UCSD-AML1 (cell line): ENCODE measurements around the gene MIF4GD.
"Not testable (repeated sequence)": the region's sequence is repeated elsewhere in the genome, so short reads cannot be mapped to it uniquely, and the experiment has no call there.

Experiments
- DNase-seq: peaks from one replicate; lab custom pipeline; 2025; ENCODE audit not compliant: unreplicated experiment; lab: John Stamatoyannopoulos, UW

Gene MIF4GD, protein sequence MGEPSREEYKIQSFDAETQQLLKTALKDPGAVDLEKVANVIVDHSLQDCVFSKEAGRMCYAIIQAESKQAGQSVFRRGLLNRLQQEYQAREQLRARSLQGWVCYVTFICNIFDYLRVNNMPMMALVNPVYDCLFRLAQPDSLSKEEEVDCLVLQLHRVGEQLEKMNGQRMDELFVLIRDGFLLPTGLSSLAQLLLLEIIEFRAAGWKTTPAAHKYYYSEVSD

DNA sequence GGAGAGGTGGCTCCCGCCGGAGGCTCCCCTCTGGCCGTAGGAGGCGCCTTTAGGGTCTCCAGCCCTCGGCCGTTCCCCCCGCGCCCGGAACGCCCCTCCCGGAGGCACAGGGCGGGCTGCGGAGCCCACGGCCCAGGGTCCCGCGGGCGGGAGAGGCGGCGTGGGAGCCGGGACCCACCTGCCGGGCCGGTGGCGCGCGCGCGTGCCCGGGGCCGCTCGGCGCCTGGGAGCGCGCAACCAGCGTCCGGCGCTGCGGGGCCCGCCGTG, at the start of gene MIF4GD:
MIF4GD (minus strand) TSS at position 266 of the 267 bp plus-strand sequence. CDS start 1,036 bp downstream, outside the sequence.
- DNase-seq: no peak

DNA sequence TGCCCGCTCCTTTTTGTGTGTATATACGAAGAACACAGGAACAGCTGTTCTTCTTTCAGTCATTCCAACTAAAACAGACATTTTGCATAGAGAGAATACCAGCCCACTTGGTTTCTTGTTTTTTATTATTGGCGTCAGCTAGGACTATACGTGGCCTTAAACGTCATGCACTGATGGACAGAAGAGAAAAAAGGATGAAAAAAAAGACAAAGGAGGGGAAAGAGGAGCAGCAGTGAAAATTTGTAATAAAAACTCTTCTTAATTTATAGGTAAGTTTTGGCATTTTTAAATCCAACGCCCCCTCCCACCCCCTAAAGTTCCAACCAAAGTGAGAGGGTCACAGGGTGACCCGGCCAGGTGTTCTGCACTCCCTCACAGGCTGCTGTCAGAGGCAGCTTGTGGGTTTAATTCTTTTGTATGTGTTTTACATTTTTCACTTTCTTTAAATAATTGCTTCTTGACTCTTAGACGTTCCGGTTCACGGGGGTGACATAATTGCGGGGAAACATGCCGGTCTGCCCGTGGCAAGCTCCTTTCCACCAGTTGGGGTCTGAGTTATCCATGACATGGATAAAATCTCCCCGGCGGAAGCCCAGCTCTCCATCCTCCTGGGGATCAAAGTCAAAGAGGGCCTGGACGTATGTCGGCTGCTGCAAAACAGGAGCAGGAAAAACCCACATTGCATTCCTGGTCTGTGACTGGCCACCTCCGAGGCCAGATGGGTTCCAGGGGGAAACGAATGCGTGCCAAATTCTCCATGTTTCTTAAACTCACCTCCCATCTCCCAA, 49.1 kb upstream of the MIF4GD start:
- DNase-seq: no peak

DNA sequence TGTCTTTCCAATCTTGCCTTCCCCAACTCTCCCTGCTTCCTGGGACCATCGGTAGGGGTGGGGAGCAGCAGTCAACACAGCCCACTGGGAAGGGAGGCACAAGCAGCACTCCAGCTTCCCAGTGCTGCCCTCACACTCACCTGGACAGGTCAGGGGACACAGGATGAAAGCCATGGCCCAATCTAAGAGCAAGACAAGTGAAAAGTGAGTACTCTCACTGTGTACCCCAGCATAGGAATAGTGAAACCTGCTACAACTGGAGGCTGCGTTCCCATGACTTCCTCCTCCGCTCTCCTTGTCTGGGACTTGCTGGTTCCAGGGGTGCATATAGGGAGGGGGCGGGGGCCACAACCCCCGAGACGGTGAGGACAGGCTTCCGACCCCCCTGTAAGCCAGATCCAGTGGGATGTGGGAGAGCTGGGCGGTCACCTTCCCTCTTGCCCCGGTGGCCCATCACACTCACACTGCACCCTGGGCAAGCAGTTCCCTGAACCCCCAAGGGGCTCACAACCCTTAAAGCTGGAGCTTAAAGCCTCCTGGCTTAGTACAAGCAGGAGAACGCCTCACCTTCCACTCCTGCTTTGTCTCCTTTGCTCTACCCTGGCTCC, 47.7 kb upstream of the MIF4GD start:
- no peak for DNase-seq

DNA sequence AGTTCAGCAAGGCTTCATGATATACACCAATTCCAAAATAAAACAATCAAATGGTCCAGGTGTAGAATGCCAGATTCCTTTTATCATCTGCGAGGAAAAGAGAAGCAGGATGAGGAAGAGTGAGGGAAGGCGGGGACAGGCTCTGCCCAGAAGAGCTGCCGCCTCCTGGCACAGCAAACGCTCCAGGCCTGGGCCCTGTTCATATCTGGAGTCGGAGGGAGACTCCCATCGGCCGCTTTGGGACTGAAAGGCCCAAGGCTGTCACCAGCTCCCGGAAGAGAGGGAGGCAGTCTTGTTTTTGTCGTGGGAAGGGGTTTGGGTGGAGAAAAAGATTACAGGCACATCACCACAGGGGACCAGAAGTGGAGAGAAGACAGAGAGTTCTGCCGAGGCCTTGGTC, 47.2 kb upstream of the MIF4GD start:
- DNase-seq: no peak

DNA sequence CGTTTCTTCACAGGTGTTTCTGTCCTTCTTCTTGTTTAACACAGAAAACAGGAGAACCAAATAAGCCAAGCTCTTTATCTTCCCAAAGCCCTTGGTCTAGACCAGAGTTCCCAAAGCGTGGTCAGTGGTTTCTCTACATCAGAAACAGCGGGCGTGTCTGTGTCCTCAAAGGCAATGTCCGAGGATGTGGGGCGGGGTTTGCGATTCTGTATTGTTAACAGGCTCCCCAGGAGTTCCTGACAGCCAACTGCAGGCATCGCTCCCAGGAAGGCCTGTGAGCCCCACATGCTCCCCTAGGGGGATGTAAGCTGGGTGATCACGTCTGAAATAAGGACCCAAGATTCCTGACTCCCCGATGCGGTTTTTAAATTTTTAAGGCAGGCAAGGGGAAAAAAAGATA, 46.6 kb upstream of the MIF4GD start:
- peak; percentile 36 for DNase-seq

DNA sequence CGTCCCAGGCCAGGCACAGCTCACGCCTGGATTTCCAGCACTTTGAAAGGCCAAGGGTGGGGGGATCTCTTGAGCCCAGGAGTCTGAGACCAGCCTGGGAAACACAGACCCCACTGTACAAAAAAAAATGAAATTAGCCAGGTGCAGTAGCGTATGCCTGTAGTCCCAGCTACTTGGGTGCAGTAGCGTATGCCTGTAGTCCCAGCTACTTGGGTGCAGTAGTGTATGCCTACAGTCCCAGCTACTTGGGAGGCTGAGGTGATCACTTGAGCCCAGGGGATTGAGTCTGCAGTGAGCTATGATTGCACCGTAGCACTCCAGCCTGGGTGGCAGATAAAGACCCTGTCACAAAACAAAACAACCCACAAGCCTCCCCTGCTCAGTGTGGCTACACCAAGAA, 45.2 kb upstream of the MIF4GD start:
- no peak for DNase-seq

DNA sequence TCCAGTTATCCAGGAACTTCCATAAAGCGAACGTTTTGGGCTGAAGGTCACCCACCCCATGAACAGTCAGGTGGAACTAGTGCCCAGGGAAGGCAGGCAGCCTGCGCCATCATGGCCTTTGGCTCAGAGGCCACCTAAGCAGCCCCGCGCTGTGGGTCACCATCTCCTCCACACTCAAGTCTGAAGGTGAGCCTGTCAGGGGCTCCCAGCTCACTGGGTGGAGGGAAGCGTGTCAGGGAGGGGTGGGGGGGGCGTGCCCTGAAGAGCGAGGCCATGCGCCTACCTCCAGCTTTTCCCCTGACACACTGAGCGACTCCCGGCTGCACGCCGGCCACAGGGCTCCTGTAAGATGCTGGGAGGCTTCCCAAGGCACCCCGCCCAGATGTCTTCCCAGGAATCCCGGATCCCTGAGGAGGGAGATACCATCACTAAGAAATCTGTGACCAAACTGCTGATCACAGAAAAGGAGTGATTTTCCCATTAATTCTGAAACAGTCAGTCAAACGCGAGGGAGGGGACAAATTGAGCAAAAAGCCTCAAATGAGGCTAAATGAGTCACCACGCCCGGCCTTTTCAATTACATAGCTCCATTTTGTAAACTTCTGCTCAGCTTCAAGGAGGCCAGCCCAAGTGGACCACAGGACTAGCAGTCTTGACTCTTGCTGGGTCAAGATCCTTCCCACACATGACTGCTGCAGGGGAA, 44.7 kb upstream of the MIF4GD start:
- no peak for DNase-seq

DNA sequence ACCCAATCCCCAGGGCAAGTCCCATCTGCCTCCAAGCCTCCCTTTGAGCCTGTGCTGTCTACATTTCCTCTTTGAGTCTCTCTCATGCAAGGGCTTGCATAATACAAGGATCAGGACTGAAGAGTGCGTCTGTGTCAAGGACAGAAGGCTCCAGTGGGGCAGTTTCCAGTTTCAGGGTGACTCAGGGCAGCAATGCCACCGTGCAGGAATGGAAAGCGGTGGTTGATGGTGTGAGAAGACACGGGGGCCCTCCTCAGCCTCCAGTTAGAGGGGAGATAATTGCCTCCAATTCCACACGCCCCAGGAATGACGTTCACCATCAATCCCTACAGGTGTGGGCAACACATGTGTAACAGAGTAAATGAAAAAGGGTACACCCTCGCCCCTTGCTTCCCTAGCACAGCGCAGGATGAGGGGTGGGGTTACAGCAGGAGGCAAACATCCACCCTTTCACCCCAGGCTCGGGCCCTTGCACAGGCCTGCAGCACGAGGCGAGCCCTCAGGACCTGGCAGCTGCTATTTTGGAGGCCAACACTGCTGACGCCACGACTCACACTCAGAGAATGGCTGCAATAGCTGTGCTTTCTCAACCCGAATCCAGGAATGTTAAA, 43.0 kb upstream of the MIF4GD start:
- DNase-seq: no peak

DNA sequence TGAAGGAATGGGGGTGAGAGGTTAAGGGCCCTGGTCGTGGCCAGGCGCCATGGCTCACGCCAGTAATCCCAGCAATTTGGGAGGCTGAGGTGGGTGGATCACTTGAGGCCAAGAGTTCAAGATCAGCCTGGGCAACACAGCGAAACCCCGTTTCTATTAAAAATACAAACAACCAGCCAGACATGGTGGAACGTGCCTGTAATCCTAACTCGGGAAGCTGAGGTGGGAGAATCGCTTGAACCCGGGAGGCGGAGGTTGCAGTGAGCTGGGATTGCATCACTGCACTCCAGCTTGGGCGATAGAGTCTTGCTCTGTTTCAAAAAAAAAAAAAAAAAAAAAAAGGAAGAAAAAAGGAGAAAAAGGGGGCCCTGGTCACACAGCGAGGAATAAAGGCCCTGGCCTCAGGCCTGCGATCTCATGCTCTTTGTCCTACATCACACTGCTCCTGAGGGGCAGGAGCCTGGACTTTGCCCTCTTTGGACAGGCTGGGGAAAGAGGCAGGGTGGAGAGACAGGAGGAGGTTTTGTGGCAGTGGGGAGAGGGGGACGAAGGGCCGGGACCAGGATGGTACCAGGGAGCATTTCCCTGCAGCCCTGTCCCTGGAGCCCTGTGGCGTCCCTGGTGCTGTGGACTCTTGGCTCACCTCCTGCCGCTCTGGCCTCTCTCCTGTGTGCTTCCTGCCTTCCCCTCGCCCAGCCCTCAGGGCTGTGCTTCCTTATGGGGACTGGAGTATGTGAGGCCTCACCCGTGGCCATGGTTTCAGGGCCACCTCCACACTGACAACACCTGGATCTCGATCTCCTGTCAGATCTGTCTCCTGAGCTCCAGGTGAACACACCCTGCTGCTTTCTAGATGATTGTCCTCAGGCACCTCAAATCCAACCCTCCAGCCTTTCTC, 38.0 kb upstream of the MIF4GD start:
- DNase-seq: peak; percentile 36

DNA sequence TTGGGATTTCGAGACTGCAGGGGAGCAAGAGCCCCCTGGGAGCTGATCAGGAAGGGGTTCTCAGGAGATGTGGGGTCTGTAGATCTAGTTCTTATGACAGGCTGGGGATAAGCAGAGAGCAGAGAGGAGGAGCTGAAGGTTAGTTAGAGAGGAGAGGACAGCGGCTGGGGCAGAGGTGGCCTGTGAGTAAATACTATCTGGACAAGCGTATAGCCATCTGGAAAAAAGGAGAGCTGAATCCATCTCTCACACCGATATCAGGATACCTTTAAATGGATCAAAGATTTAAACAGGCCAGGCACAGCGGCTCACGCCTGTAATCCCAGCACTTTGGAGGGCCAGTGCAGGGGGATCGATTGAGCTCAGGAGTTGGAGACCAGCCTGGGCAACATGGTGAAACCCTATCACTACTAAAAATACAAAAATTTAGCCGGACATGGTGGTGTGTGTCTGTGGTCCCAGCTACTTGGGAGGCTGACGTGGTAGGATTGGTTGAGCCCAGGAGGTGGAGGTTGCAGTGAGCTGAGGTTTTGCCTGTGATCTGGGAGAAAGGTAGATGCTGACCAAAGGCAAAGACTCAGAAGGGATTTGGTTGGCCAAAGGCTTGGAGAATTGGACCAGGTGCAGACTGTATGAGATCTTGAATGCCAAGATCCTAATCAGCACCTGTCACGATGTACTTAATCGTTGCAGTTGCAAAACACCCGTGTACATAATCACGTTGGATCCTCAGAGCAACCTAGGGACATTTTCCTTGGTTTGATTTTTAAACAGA, 37.1 kb upstream of the MIF4GD start:
- no peak for DNase-seq

DNA sequence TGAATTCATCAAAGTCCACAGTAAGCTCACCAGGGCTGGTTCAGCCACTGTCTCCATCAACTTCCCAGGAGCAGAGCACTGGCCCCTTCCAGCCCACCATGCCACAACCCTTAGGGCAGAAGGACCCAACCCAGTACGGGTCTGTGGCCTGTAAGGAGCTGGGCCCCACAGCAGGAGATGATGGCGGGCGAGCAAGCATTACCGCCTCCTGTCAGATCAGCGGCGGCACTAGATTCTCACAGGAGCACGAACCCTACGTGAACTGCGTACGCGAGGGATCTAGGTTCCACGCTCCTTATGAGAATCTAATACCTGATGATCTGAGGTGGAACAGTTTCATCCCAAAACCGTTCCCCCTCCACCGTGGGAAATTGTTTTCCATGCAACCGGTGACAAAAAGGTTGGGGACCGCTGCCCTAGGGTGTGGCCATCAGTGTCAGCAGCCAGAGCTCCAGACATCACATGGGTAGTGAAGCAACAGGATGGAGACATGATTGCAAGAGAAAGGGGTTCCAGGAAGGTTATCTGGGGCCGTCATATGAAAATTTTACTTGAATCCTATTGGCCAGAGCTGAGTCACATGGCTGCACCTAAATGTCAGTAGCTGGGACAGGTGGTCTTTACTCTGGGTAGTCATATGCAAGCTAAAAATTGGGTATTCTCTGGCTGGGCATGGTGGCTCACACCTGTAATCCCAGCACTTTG, 30.6 kb upstream of the MIF4GD start:
- DNase-seq: no peak

DNA sequence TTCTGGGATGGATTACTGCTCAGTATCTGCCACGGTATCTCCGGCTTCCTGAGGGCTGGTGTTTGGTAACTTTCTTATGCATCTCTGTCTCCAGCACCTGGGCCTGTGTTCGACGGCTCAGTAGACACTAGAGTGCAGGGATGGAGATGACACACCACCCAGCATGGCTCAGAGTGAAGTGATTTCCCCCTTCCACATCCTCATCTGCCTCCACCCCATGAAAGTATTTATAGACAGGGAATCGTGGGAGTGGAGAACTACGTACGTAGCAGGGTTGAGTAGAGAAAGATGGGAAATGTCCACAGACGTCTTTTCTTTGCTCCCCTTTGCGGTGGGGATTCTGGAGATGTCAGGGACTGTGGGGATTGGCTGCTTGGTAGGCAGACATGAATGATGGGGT, 30.0 kb upstream of the MIF4GD start:
- no peak for DNase-seq

DNA sequence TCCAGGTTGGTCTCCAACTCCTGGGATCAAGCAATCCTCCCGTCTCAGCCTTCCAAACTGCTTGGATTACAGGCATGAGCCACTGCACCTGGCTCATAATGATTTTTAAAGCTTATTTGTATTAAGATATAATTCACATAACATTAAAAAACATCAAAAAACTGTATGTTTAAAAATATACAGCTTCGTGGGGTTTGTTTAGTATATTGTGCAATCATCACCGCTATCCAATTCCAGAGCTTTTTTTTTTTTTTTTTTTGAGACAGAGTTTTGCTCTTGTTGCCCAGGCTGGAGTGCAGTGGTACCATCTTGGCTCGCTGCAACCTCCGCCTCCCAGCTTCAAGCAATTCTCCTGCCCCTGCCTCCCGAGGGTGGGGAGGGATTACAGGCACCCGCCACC, 29.2 kb upstream of the MIF4GD start:
- no peak for DNase-seq

DNA sequence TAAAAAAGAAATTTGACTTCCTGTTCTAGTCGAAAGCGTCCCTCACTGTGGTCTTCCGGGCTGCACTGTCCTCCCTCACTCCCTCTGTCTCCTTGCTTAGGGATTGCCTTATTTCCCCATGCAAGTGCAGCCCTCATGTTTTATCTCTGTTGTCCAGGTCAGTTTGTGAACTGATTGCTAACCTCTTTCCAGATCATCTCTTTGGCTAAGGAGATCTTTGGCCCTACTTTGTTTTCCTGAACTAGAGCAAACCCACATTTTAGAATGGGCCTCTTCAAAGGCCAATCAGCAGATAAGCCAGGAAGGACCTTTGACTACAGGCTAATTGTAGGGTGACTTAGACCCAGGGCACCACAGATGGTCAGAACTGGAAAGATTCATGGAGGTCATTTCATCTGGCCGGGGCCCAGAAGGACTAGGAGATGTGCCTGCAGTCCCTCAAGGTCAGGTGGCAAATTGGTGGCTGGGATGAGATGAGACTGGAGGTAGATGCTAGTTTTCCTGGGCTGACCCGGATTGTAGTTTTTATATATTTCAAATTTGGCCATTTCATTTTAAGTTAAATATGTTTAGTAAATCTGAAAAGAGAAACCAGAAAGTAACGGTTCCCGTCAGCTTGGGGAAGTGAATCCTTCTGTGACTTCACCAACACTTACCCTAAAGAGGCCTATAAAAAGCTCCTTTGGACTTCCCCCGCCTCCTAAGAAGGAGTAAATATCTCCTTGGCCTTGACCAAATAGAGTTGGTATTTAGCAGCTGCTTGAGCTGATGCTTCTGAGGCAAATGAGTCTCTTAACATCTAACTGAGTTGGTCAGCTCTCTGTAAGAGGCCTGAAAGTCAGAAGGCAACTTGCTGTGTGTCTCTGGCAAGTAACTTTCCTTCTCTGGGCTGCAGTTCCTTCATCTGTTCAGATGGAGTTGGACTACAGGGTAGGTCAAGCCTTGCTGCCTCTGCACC, 24.4 kb upstream of the MIF4GD start:
- no peak for DNase-seq

DNA sequence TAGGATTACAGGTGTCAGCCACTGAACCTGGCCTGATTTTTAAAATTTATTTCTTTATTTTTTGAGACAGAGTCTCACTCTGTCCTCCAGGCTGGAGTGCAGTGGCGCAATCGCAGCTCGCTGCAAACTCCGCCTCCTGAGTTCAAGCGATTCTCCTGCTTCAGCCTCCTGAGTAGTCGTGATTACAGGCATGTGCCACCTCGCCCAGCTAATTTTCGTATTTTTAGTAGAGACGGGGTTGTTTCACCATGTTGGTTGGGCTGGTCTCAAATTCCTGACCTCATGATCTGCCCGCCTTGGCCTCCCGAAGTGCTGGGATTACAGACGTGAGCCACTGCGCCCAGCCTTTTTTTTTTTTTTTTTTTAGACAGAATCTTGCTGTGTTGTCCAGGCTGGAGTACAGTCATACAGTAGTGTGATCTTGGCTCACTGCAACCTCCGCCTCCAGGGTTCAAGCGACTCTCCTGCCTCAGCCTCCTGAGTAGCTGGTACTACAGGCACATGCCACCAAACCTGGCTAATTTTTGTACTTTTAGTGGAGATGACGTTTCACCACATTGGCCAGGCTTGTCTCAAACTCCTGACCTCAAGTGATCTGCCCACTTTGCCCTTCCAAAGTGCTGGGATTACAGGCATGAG, 21.9 kb upstream of the MIF4GD start:
- not testable (repeated sequence) for DNase-seq

DNA sequence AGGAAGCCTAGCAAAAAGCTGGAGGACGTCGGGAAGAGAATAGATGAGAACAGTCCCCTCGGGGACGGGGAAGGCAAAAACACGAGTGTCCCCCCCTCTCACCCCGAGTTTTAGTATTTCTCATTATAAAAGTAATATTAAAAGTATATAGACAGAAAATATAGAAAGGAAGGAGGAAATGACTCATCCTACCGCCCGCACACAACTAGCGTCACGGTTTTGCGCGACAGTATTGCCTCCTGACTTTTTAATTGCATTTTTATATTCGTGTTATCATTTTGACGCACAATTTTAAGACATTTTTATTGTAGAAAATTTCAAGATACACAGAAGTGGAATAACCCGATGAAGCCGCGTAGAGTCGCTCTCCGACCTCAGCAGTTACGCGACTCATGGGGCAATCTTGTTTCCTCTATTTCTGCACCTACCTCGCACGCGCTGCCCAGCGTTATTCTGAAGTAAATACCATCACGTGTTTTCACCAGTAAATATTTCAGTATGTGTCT, 18.9 kb upstream of the MIF4GD start:
- peak; percentile 70 for DNase-seq

DNA sequence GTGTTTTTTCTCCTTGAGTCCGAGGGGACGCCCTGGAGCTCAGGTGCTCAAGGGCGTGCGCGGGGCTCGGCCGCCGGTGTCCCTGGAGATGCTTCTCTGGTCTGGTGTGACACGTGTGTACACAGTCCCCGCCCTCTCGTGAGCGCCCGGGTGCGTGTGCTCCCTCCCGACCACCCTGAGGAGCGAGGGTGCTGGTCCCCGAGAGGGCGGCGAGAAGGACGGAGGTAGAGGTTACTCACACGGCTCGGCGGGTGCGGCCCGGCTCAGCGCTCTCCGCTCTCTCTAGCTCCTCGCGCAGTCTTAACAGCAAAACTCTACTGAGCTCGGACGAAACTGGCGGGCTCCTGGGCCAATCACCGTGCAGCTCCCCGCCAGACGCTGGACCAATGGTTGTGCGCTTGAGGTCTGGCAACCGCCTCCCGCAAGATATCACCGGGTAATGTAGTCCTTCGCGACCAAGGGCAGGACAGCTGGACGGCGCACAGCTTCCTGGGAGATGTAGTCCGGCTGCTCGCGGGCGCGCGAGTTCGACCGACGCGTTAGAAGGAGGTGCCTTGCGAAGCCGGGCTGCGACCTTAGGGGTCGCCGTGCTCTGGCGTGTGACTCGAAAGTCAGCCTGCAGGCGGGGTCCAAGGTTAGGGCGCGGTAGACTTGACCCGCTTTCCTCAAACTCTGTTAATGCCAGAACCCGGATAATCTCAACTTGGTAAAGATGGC, 18.2 kb upstream of the MIF4GD start, which contains the start of gene SLC25A19:
SLC25A19 (minus strand) TSS at position 319 of the 717 bp plus-strand sequence. CDS start 2,669 bp downstream, outside the sequence.
- DNase-seq: peak; percentile 98
